Mucosa of stomach (tissue), 1 donor: ENCODE results near the gene GPHN.

Experiments used
- H3K27me3 ChIP-seq: one replicate; pipeline ENCODE4 v1.7.0; 2013; ENCODE audit warnings: mild to moderate bottlenecking, low read length; ENCODE audit not compliant: control insufficient read depth, insufficient read depth
- H3K36me3 ChIP-seq: one replicate; pipeline ENCODE4 v1.7.0; 2013; ENCODE audit warnings: low read length; ENCODE audit not compliant: control insufficient read depth, insufficient read depth
- H3K4me1 ChIP-seq: one replicate; pipeline ENCODE4 v1.7.0; 2013; ENCODE audit warnings: mild to moderate bottlenecking, low read length; ENCODE audit not compliant: control insufficient read depth, insufficient read depth
- H3K4me3 ChIP-seq: one replicate; pipeline ENCODE4 v1.7.0; 2013; ENCODE audit warnings: low read length
- H3K9ac ChIP-seq: one replicate; pipeline ENCODE4 v1.7.0; 2013; ENCODE audit warnings: mild to moderate bottlenecking, low read length, moderate library complexity
- H3K9me3 ChIP-seq: one replicate; pipeline ENCODE4 v1.7.0; 2013; ENCODE audit warnings: mild to moderate bottlenecking, low read length, moderate library complexity; ENCODE audit not compliant: control insufficient read depth
- donor health status: Pancreatic carcinoma.

GPHN gene

DNA sequence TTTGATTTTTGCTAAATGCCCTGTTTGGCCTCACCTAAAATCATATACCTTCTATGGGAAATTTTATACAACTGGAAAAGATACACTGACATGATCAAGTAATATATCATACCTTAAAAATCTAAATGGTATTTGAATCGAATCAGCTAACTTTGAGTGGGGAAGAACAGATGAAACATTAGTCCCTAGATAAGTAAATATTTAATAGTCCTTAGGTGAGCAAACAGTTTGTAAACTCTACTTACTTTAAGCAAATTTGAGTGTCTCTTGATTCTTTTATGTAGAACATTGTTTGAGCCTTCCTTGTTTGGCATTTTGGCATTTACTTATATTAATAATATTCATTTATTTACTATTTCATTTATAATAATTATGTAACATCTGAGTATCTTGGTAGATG lies 485.6 kb downstream of the GPHN start:
- H3K27me3 ChIP-seq: no peaks in the 10 kb centered on the region
- H3K9ac ChIP-seq: no peak overlapping the region
- H3K4me1 ChIP-seq: no peaks in the 10 kb centered on the region
- no peak overlapping the region for H3K4me3 ChIP-seq
- H3K36me3 ChIP-seq: no peaks in the 10 kb centered on the region
- H3K9me3 ChIP-seq: no peaks in the 10 kb centered on the region

DNA sequence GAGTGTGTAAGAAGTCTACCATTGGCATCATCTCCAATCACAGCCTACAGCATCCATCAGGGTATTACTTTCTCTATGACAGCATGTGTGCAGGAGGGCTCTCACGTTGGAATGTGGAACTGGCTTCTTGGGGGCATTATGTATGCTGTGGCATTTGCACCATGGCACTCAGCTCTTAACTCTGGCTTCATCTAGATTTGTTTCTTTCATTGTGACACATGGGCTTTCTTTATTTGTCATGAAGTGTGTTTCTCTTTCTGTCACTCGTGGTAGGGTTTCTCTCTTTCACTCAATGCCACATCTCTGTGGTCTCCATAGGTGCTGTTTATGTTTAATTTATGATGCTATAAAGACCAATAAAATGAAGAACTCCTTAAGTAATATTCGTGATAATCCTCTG lies 490.1 kb downstream of the GPHN start:
- no peak overlapping the region for H3K4me3 ChIP-seq
- no peaks in the 10 kb centered on the region for H3K9me3 ChIP-seq
- H3K36me3 ChIP-seq: no peaks in the 10 kb centered on the region
- no peaks in the 10 kb centered on the region for H3K27me3 ChIP-seq
- no peaks in the 10 kb centered on the region for H3K4me1 ChIP-seq
- no peak overlapping the region for H3K9ac ChIP-seq

DNA sequence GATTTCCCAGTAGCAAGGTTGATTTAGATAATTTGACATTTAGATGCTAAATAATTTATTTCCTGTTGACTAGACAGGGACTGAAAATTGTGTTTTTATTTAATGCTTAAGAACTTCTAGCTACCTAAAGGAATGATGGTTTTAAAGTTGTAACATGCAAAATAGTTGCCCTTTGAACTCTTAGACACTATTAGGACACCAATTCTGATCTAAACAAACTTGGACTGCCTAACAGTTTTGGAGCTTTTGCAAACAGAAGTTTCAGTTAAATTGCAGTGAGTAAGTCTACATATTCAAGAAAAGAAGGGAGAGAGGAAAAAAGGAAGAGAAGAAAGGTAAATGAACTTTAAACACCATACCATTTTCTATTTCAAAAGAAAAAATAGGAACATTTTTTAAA lies 492.0 kb downstream of the GPHN start:
- Histone ChIP-seq H3K4me3 (no peak overlapping the region), H3K27me3 (no peaks in the 10 kb centered on the region), H3K4me1 (no peaks in the 10 kb centered on the region), H3K36me3 (no peaks in the 10 kb centered on the region), H3K9me3 (no peaks in the 10 kb centered on the region), H3K9ac (no peak overlapping the region)

DNA sequence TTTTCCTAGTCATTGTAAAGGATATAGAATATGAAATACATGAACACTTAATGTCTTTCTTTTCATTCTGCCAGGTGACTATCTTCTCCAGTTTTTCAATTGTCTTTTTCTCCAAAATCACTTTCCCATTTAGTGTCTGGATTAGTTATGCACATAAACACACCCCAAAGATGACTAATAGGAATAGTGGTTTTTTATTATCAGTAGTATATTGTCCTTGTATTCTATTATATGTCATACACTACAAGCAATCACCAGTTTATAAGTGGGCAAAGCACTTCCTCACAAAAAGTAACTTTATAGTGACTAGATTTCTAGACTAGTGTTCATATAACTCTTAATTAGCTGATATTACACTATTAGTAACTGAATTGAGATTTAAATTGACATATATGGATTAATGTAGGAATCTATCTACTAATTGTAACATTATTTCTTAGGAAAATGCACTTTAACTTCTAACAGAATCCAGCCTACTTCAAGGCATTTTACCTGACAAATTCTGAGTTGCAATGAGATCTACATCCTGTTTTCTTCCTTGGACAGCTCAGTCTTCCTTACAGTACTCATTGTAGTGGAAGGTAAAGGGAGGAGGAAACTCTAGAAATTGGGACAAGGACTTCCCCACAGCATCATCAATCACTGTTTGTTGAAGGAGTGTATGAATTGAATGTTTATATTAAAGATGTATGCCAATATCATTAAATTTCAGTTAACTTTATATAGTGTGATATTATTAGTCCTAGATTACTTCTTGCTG lies 495.2 kb downstream of the GPHN start:
- H3K4me3 ChIP-seq: no peak overlapping the region
- no peaks in the 10 kb centered on the region for H3K36me3 ChIP-seq
- H3K4me1 ChIP-seq: no peaks in the 10 kb centered on the region
- no peaks in the 10 kb centered on the region for H3K9me3 ChIP-seq
- no peaks in the 10 kb centered on the region for H3K27me3 ChIP-seq
- no peak overlapping the region for H3K9ac ChIP-seq

- H3K27me3 ChIP-seq: no peaks in the 10 kb centered on the region
- no peaks in the 10 kb centered on the region for H3K9me3 ChIP-seq
- no peak overlapping the region for H3K9ac ChIP-seq
- H3K4me3 ChIP-seq: no peak overlapping the region
- no peaks in the 10 kb centered on the region for H3K36me3 ChIP-seq
- no peaks in the 10 kb centered on the region for H3K4me1 ChIP-seq
Measured at GRCh38 chr14:67004521-67004920, 496.6 kb downstream of the GPHN start.

- no peaks in the 10 kb centered on the region for H3K36me3 ChIP-seq
- no peak overlapping the region for H3K4me3 ChIP-seq
- no peaks in the 10 kb centered on the region for H3K9me3 ChIP-seq
- no peak overlapping the region for H3K9ac ChIP-seq
- no peaks in the 10 kb centered on the region for H3K4me1 ChIP-seq
- H3K27me3 ChIP-seq: no peaks in the 10 kb centered on the region
Measured at GRCh38 chr14:67010602-67011001, 502.7 kb downstream of the GPHN start.

- H3K4me3 ChIP-seq: no peak overlapping the region
Measured at GRCh38 chr14:67016856-67017255, 508.9 kb downstream of the GPHN start.

GRCh38 chr14:67018720-67019119 lies 510.8 kb downstream of the GPHN start:
- H3K4me3 ChIP-seq: no peak overlapping the region
- H3K9me3 ChIP-seq: no peaks in the 10 kb centered on the region
- no peak overlapping the region for H3K9ac ChIP-seq
- no peaks in the 10 kb centered on the region for H3K36me3 ChIP-seq
- H3K4me1 ChIP-seq: no peaks in the 10 kb centered on the region
- no peaks in the 10 kb centered on the region for H3K27me3 ChIP-seq

More at GRCh38 chr14:67016856-67017255, 508.9 kb downstream of the GPHN start:
- H3K27me3 ChIP-seq: no peaks in the 10 kb centered on the region
- no peak overlapping the region for H3K9ac ChIP-seq
- no peaks in the 10 kb centered on the region for H3K9me3 ChIP-seq
- H3K36me3 ChIP-seq: no peaks in the 10 kb centered on the region
- H3K4me1 ChIP-seq: no peaks in the 10 kb centered on the region

- no peaks in the 10 kb centered on the region for H3K36me3 ChIP-seq
- H3K27me3 ChIP-seq: no peaks in the 10 kb centered on the region
- H3K4me1 ChIP-seq: no peaks in the 10 kb centered on the region
Measured at GRCh38 chr14:67019796-67020195, 511.8 kb downstream of the GPHN start.

GRCh38 chr14:67031920-67032774 lies 524.2 kb downstream of the GPHN start:
- H3K27me3 ChIP-seq: no peaks in the 10 kb centered on the region
- no peaks in the 10 kb centered on the region for H3K4me1 ChIP-seq
- no peak overlapping the region for H3K4me3 ChIP-seq
- no peaks in the 10 kb centered on the region for H3K36me3 ChIP-seq
- no peak overlapping the region for H3K9ac ChIP-seq
- no peaks in the 10 kb centered on the region for H3K9me3 ChIP-seq

More at GRCh38 chr14:67019796-67020195, 511.8 kb downstream of the GPHN start:
- Histone ChIP-seq H3K9me3 (no peaks in the 10 kb centered on the region), H3K9ac (no peak overlapping the region), H3K4me3 (no peak overlapping the region)

DNA sequence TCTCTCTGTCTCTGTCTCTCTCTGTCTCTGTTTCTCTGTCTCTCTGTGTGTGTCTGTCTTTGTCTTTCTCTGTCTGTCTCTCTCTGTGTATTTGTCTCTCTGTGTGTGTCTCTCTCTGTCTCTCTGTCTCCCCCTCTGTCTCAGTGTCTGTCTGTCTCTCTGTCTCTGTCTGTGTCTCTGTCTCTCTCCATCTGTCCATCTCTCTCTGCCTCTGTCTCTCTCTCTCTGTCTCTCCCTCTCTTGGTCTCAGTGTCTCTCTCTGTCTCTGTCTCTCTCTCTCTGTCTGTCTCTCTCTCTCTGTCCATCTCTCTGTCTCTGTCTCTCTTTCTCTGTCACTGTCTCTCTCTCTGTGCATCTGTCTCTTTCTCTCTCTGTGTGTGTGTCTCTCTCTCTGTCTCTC lies 537.5 kb downstream of the GPHN start:
- no peaks in the 10 kb centered on the region for H3K4me1 ChIP-seq
- H3K4me3 ChIP-seq: no peak overlapping the region
- H3K9me3 ChIP-seq: no peaks in the 10 kb centered on the region
- H3K27me3 ChIP-seq: no peaks in the 10 kb centered on the region
- H3K36me3 ChIP-seq: no peaks in the 10 kb centered on the region
- no peak overlapping the region for H3K9ac ChIP-seq

GRCh38 chr14:67050896-67051295 lies 542.9 kb downstream of the GPHN start:
- Histone ChIP-seq H3K9me3 (no peaks in the 10 kb centered on the region), H3K9ac (no peak overlapping the region), H3K36me3 (no peaks in the 10 kb centered on the region), H3K4me3 (no peak overlapping the region), H3K27me3 (no peaks in the 10 kb centered on the region), H3K4me1 (no peaks in the 10 kb centered on the region)
